Stimulated activated CD4-positive, alpha-beta T cell treated with anti-CD3 and anti-CD28 coated beads, Interleukin-1b, Interleukin-23, amount 100 ng/mL, for 24 hours (primary cell): Measurements from ENCODE around the gene ATP2B2.
"Not testable (repeated sequence)": the region's sequence is repeated elsewhere in the genome, so short reads cannot be mapped to it uniquely, and the experiment has no call there.

Experiments
- DNase-seq, 4 experiments: peaks; one replicate each; pipeline ENCODE4 v3.0.0-alpha.2; 2020; ENCODE audit warnings: low read depth in 4 of 4, low spot score in 1 of 4

The ATP2B2 gene

GRCh38 chr3:10384541-10385360 is 120.6 kb downstream of the ATP2B2 start:
- no peak for DNase-seq

GRCh38 chr3:10383850-10384248 is 121.5 kb downstream of the ATP2B2 start:
- no peak for DNase-seq

- no peak for DNase-seq
These were observed 122.2 kb downstream of the ATP2B2 start for GRCh38 chr3:10382892-10383849.

- not testable (repeated sequence) for DNase-seq
These were observed 122.9 kb downstream of the ATP2B2 start for GRCh38 chr3:10382445-10382844.

GRCh38 chr3:10381336-10381735 is 124.0 kb downstream of the ATP2B2 start:
- no peak for DNase-seq

GRCh38 chr3:10380906-10381305 is 124.5 kb downstream of the ATP2B2 start:
- no peak for DNase-seq

GRCh38 chr3:10379961-10380360 is 125.4 kb downstream of the ATP2B2 start:
- no peak for DNase-seq

- no peak for DNase-seq
These were observed 126.2 kb downstream of the ATP2B2 start for GRCh38 chr3:10379161-10379560.

- DNase-seq = no peak
These were observed 126.6 kb downstream of the ATP2B2 start for GRCh38 chr3:10378742-10379141.

- DNase-seq = no peak
These were observed 127.1 kb downstream of the ATP2B2 start for GRCh38 chr3:10378246-10378645.

- no peak for DNase-seq
These were observed 128.1 kb downstream of the ATP2B2 start for GRCh38 chr3:10377148-10377725.

GRCh38 chr3:10376353-10376752 is 129.0 kb downstream of the ATP2B2 start:
- no peak for DNase-seq

GRCh38 chr3:10375296-10376053 is 129.9 kb downstream of the ATP2B2 start:
- DNase-seq = no peak

- DNase-seq = no peak
These were observed 131.1 kb downstream of the ATP2B2 start for GRCh38 chr3:10374311-10374710.

- no peak for DNase-seq
These were observed 131.6 kb downstream of the ATP2B2 start for GRCh38 chr3:10373686-10374261.

- no peak for DNase-seq
These were observed 133.6 kb downstream of the ATP2B2 start for GRCh38 chr3:10371789-10372188.

GRCh38 chr3:10371167-10371566 is 134.2 kb downstream of the ATP2B2 start:
- no peak for DNase-seq

GRCh38 chr3:10370429-10370828 is 135.0 kb downstream of the ATP2B2 start:
- DNase-seq = no peak

GRCh38 chr3:10368512-10368911 is 136.9 kb downstream of the ATP2B2 start:
- DNase-seq = no peak

- DNase-seq = no peak
These were observed 137.9 kb downstream of the ATP2B2 start for GRCh38 chr3:10367506-10367905.
